Activated naive CD8-positive, alpha-beta T cell treated with anti-CD3 and anti-CD28 coated beads, Interleukin-2, amount 50 U/mL, for 16 hours (primary cell): ENCODE results near the gene STIP1.

Experiments used
- DNase-seq: peaks from one replicate; pipeline ENCODE4 v3.0.0-alpha.2; 2020; ENCODE audit warnings: low read depth, low spot score

STIP1 gene

DNA sequence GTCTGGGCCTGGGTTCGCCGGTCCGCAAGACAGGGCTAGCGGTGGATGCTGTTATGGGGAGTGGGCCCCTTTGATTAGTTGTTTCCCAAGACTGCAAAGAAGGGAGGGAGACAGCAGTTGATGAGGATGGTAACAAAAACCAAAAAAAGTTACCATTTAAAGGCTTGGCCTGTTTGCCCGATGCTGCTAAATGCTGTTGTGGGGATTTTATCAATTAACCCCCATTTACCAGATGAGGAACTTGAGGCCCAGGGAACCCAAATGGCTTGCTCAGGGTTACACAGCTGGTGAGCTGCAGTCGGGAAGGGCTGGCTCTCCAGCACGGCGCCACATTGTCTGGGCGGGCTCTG lies 36.7 kb downstream of the STIP1 start:
- no peak for DNase-seq

GRCh38 chr11:64223001-64223651 lies 37.2 kb downstream of the STIP1 start:
- no peak for DNase-seq

DNA sequence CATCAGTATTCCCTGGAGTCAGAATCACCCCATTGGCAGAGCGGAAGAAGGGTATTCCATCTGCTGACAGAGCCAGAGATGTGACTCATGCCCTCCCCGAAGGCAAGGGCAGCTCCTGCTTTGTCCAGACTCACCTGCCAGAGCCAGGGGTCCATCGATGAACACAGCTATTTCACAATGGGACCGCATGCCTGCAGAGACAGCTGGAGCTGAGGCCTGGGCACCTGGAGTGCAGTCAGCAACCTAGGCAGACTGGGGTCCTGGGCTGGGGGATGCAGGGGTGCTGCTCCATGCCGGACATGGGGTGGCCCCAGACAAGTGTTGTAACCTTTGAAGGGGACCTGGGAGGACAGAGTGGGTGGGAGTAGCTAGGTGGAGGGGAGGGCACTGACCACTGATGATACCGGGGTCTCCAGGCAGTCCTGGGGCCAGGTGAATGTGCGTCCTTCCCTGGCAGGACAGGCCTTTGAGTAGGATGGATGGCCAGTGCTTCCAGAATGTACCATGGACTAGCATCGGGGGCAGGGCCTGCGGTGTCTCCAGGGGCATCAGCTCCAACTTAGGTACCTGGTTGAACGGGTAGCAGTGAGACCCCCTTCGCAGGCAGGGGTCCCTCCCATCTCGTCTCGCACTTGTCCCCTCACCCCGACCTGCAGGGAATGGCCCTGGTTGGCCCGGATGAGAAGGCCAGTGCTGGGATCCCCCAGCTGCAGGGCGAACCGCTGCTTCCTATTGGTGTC lies 38.4 kb downstream of the STIP1 start:
- DNase-seq = no peak

GRCh38 chr11:64224891-64225607 lies 39.1 kb downstream of the STIP1 start:
- DNase-seq = no peak

GRCh38 chr11:64225608-64226506 lies 39.9 kb downstream of the STIP1 start, which contains the start of the genes NUDT22 and TRPT1:
TSS of gene NUDT22 (plus strand) at chr11:64226274. CDS start at chr11:64226653, 379 bp downstream.
TSS of gene TRPT1 (minus strand) at chr11:64226186. CDS start at chr11:64225860, 326 bp downstream.
- peak; percentile 88 for DNase-seq

- no peak for DNase-seq
These were observed 40.6 kb downstream of the STIP1 start for GRCh38 chr11:64226507-64227051.

- DNase-seq = no peak
These were observed 41.5 kb downstream of the STIP1 start for GRCh38 chr11:64227405-64227956.

DNA sequence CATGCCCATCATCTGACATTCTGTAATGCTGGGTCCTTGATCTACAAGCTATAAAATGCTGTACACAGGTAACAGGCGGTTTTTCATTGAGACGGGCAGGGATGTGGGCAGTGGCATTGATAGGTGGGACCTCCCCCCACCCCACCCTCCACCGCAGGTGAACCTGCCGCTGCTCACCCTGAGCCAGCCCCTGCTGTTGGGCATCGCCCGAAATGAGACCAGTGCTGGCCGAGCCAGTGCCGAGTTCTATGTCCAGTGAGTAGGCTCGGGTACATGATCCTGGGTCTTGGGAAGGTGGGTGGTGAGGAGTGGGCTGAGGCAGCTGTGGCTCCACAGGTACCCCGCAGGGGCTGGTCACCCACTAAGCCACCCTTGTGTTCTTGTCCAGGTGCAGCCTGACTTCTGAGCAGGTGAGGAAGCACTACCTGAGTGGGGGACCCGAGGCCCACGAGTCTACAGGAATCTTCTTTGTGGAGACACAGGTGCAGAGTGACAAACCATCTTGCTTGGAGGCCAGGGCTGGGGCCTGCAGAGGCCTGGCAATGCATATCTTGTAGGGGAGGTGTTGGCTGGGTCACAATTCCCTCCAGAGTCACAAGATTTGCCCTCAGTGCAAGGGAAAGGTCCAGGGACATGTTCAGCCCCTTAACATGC lies 43.2 kb downstream of the STIP1 start:
- no peak for DNase-seq

- DNase-seq = no peak
These were observed 43.8 kb downstream of the STIP1 start for GRCh38 chr11:64229744-64230170.

DNA sequence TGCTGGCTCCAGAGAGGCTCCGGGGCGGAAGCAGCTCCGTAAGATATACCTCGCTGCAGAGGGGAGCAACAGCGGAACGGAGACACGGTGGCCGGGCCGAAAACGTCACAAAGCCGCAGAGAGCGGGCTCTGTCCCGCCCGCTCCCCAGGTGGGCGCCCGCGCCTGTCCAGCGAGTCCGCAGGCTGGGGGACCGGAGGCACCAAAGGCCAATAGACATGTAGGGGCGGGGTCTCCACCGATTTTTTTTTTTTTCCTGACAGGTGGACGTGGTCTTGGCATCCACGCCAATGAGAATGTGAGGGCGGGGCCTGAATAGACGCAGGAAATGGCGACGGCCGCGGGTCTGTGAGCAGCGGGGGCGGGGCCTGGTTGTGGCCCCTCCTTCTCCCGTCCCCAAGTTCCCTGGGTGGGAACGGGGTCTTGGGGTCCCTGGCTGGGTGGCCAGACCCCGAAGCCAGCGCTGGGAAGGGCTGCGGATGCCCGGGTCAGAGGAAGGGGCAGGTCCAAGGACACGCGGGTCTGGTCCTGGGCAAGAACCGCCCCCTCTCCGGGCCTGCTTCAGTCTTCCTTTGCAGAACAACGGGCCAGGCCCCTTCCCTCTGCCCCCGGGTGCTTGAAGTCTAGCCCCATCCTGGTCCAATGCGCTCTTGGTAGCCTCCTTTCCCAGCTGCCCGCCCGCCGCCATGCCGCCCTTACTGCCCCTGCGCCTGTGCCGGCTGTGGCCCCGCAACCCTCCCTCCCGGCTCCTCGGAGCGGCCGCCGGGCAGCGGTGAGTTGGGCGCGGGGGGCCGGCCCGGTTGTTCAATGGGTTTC lies 44.4 kb downstream of the STIP1 start, which contains the start of gene DNAJC4:
Gene DNAJC4, plus strand, starts transcription at position 378 of the 814 bp plus-strand sequence. Its CDS starts 307 bp downstream, at position 685.
- peak; percentile 69 for DNase-seq

GRCh38 chr11:64230985-64231365 lies 45.0 kb downstream of the STIP1 start:
- DNase-seq = no peak

GRCh38 chr11:64231546-64231945 lies 45.6 kb downstream of the STIP1 start:
- DNase-seq = no peak

- no peak for DNase-seq
These were observed 46.4 kb downstream of the STIP1 start for GRCh38 chr11:64232182-64232966.

GRCh38 chr11:64232967-64233315 lies 47.0 kb downstream of the STIP1 start:
- no peak for DNase-seq

- DNase-seq = peak; percentile 34
These were observed 48.1 kb downstream of the STIP1 start, which contains the start of gene VEGFB for GRCh38 chr11:64233913-64234586. TSS of gene VEGFB (plus strand) at chr11:64234584. CDS start at chr11:64234834, 250 bp downstream.

DNA sequence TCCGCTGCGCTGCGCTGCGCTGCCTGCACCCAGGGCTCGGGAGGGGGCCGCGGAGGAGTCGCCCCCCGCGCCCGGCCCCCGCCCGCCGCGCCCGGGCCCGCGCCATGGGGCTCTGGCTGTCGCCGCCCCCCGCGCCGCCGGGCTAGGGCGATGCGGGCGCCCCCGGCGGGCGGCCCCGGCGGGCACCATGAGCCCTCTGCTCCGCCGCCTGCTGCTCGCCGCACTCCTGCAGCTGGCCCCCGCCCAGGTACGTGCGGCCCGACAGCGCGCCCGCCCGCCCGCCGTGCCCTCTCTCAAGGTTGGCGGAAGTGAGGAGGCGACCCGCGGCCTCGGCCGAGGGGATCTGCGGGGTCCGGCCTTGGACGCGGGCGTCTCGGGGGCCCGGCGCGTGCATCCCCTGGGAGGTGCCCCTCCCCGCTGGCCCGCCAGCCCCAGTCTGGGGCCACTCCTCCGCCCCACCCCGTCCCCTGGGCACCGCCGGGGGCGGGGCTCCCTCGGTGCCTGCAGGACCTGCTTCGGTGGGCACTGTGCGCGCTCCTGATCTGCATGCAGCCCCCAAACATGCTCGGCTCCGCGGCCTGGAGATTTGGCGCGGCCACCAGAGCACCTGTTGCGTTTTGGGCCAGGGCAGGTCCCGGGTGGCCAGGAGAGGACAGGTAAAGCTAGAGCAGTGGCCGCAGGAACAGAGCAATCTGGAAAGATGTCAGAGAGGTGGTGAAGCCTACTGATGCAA lies 48.8 kb downstream of the STIP1 start:
- no peak for DNase-seq
